WTC11 (cell line): ENCODE results near the gene SLC9A9.

Experiments
- CREM ChIP-seq: sonication (generic); formaldehyde crosslinking; IDR thresholded peaks from 2 replicates; pipeline ENCODE4 v1.8.1; 2022; ENCODE audit warnings: mild to moderate bottlenecking, missing genetic modification reagents, moderate library complexity
- CTCF ChIP-seq: fragments of 200-600 bp; IDR thresholded peaks from 2 replicates; pipeline ENCODE4 v1.8.0; 2022; ENCODE audit warnings: antibody characterized with exemption
- ELF4 ChIP-seq: sonication (generic); formaldehyde crosslinking; IDR thresholded peaks from 2 replicates; pipeline ENCODE4 v1.8.1; 2022; ENCODE audit warnings: low read depth, mild to moderate bottlenecking, moderate library complexity, missing genetic modification reagents
- GABPB1 ChIP-seq: sonication (generic); formaldehyde crosslinking; IDR thresholded peaks from 2 replicates; pipeline ENCODE4 v1.8.1; 2023; ENCODE audit warnings: mild to moderate bottlenecking, missing genetic modification reagents
- NFYB ChIP-seq: sonication (generic); formaldehyde crosslinking; conservative IDR thresholded peaks from 2 replicates; pipeline ENCODE4 v1.8.0; 2022; ENCODE audit warnings: low read depth, missing genetic modification reagents
- PREB ChIP-seq: sonication (generic); formaldehyde crosslinking; IDR thresholded peaks from 2 replicates; pipeline ENCODE4 v1.8.1; 2022; ENCODE audit warnings: mild to moderate bottlenecking, missing genetic modification reagents, moderate library complexity, borderline replicate concordance
- SMAD3 ChIP-seq: sonication (generic); formaldehyde crosslinking; IDR thresholded peaks from 2 replicates; pipeline ENCODE4 v1.8.0; 2022; ENCODE audit warnings: missing genetic modification reagents, mild to moderate bottlenecking, borderline replicate concordance
- SP1 ChIP-seq: sonication (generic); formaldehyde crosslinking; conservative IDR thresholded peaks from 2 replicates; pipeline ENCODE4 v1.8.1; 2022; ENCODE audit warnings: missing genetic modification reagents
- STAT6 ChIP-seq: sonication (generic); formaldehyde crosslinking; conservative IDR thresholded peaks from 2 replicates; pipeline ENCODE4 v1.8.1; 2023; ENCODE audit warnings: mild to moderate bottlenecking, low read depth, missing genetic modification reagents, moderate library complexity
- TP53 ChIP-seq: sonication (generic); formaldehyde crosslinking; IDR thresholded peaks from 2 replicates; pipeline ENCODE4 v1.8.1; 2023; ENCODE audit warnings: mild to moderate bottlenecking, missing genetic modification reagents
- TF ChIP-seq, protein P1 (sequence below): sonication (generic); formaldehyde crosslinking; IDR thresholded peaks from 2 replicates; pipeline ENCODE4 v1.8.1; 2023; ENCODE audit warnings: mild to moderate bottlenecking, missing genetic modification reagents, moderate library complexity
- TF ChIP-seq, protein P2 (sequence below): sonication (generic); formaldehyde crosslinking; IDR thresholded peaks from 2 replicates; pipeline ENCODE4 v1.8.1; 2023; ENCODE audit warnings: mild to moderate bottlenecking, missing genetic modification reagents, moderate library complexity
- TF ChIP-seq, protein P3 (sequence below): fragments of 250-450 bp; sonication (Bioruptor Pico); IDR thresholded peaks from 2 replicates; pipeline ENCODE4 v2.1.2; 2022; ENCODE audit warnings: mild to moderate bottlenecking, moderate library complexity
- TF ChIP-seq, protein P4 (sequence below): sonication (generic); formaldehyde crosslinking; IDR thresholded peaks from 2 replicates; pipeline ENCODE4 v1.8.0; 2022; ENCODE audit warnings: mild to moderate bottlenecking, missing genetic modification reagents

DNA sequence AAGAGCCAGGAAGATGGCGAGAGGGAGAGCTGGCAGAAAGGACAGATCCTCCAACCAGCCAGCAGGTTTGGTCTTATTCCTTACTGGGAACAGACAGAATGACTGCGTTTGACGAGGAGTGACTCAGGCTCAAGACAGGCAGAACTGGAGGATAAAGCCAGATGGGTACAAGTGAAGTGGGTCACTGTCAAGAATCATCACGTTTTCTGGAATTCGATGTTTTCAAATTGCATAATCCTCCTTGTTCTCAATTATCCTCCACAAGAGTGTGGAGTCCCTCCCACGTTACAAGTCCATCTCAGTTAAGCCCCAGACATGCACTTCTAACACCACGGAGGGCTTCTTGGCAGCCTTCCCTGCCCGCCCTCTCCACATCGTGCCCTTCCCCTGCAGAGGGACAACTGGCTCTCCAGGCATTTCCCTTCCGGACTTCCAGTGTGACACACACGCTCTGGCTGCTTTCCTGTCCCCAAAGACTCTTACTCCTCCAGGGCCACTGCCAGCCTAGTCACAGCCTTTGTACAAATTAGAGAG is 545.6 kb downstream of the SLC9A9 start:
- TF ChIP-seq SMAD3 (CRISPR knock-in tag) (no peak), CREM (CRISPR knock-in tag) (no peak), CTCF (no peak), NFYB (no peak), GABPB1 (no peak), ELF4 (CRISPR knock-in tag) (no peak), PREB (CRISPR knock-in tag) (no peak), TP53 (CRISPR knock-in tag) (no peak), STAT6 (CRISPR knock-in tag) (no peak), SP1 (CRISPR knock-in tag) (no peak)
- TF ChIP-seq, protein P1, sequence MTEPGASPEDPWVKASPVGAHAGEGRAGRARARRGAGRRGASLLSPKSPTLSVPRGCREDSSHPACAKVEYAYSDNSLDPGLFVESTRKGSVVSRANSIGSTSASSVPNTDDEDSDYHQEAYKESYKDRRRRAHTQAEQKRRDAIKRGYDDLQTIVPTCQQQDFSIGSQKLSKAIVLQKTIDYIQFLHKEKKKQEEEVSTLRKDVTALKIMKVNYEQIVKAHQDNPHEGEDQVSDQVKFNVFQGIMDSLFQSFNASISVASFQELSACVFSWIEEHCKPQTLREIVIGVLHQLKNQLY, result no peak
- TF ChIP-seq, protein P2, sequence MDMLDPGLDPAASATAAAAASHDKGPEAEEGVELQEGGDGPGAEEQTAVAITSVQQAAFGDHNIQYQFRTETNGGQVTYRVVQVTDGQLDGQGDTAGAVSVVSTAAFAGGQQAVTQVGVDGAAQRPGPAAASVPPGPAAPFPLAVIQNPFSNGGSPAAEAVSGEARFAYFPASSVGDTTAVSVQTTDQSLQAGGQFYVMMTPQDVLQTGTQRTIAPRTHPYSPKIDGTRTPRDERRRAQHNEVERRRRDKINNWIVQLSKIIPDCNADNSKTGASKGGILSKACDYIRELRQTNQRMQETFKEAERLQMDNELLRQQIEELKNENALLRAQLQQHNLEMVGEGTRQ (CRISPR knock-in tag), result no peak
- TF ChIP-seq, protein P3, sequence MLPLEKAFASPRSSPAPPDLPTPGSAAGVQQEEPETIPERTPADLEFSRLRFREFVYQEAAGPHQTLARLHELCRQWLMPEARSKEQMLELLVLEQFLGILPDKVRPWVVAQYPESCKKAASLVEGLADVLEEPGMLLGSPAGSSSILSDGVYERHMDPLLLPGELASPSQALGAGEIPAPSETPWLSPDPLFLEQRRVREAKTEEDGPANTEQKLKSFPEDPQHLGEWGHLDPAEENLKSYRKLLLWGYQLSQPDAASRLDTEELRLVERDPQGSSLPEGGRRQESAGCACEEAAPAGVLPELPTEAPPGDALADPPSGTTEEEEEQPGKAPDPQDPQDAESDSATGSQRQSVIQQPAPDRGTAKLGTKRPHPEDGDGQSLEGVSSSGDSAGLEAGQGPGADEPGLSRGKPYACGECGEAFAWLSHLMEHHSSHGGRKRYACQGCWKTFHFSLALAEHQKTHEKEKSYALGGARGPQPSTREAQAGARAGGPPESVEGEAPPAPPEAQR (CRISPR knock-in tag), result no peak
- TF ChIP-seq, protein P4, sequence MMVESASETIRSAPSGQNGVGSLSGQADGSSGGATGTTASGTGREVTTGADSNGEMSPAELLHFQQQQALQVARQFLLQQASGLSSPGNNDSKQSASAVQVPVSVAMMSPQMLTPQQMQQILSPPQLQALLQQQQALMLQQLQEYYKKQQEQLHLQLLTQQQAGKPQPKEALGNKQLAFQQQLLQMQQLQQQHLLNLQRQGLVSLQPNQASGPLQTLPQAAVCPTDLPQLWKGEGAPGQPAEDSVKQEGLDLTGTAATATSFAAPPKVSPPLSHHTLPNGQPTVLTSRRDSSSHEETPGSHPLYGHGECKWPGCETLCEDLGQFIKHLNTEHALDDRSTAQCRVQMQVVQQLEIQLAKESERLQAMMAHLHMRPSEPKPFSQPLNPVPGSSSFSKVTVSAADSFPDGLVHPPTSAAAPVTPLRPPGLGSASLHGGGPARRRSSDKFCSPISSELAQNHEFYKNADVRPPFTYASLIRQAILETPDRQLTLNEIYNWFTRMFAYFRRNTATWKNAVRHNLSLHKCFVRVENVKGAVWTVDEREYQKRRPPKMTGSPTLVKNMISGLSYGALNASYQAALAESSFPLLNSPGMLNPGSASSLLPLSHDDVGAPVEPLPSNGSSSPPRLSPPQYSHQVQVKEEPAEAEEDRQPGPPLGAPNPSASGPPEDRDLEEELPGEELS, result no peak
